ENCODE data around the gene STIM2.

GRCh38 chr4:26821677-26822503, 38.8 kb upstream of the STIM2 start:
- TF ChIP-seq CTCF (IDR thresholded peaks at IDR 0.05) (no peak), SIN3A (IDR thresholded peaks at IDR 0.05; ENCODE audit: borderline replicate concordance, insufficient read depth, low read depth, low read length) (no peak), POLR2AphosphoS5 (IDR thresholded peaks at IDR 0.05; ENCODE audit: low read depth, low read length) (no peak)

Data from Panc1 (cell line).